MCF 10A (cell line): ENCODE data around the gene TOLLIP. TPM values are rescaled to one million over a fixed set of nuclear protein-coding genes. Genes with fewer than 3 reads are reported as not detected.

Source experiments
- BruUV-seq: library from RNA; stranded (reverse); fragments of 400-500 nt; replicated peaks from 2 replicates; lab custom pipeline; 2021; lab: Mats Ljungman, UMichigan
- CTCF ChIA-PET: fragments of 300-600 bp; sonication (Branson Sonifier 250); formaldehyde crosslinking; extraction: SDS; loops from one replicate; lab custom pipeline; 2021; ENCODE audit warnings: antibody characterized with exemption, inconsistent platforms; lab: Yijun Ruan, JAX
- POLR2A ChIA-PET: fragments of 300-600, 350-650 bp; sonication (Branson Sonifier 250); formaldehyde crosslinking; extraction: SDS; loops from one replicate; lab custom pipeline; 2020; ENCODE audit warnings: antibody characterized with exemption, inconsistent platforms; lab: Yijun Ruan, JAX
- DNase-seq: peaks from one replicate; pipeline ENCODE4 v3.0.0-alpha.2; 2018; ENCODE audit not compliant: unreplicated experiment
- H3K27ac Mint-ChIP-seq: one replicate; pipeline ENCODE4 v1.8.0; 2022; ENCODE audit warnings: mild to moderate bottlenecking, low read depth, mixed read lengths; ENCODE audit not compliant: unreplicated experiment
- H3K27me3 Mint-ChIP-seq: one replicate; pipeline ENCODE4 v1.8.0; 2022; ENCODE audit warnings: mixed read lengths; ENCODE audit not compliant: insufficient read depth, unreplicated experiment
- H3K36me3 Mint-ChIP-seq: one replicate; pipeline ENCODE4 v1.8.0; 2022; ENCODE audit warnings: mild to moderate bottlenecking, moderate library complexity, mixed read lengths; ENCODE audit not compliant: insufficient read depth, unreplicated experiment
- H3K4me1 Mint-ChIP-seq: one replicate; pipeline ENCODE4 v1.8.0; 2022; ENCODE audit warnings: mixed read lengths; ENCODE audit not compliant: insufficient read depth, unreplicated experiment
- H3K4me3 Mint-ChIP-seq: one replicate; pipeline ENCODE4 v1.8.0; 2022; ENCODE audit warnings: mild to moderate bottlenecking, moderate library complexity, mixed read lengths; ENCODE audit not compliant: unreplicated experiment
- H3K9me3 Mint-ChIP-seq: one replicate; pipeline ENCODE4 v1.8.0; 2022; ENCODE audit warnings: mixed read lengths; ENCODE audit not compliant: unreplicated experiment
- CTCF ChIP-seq: fragments of 200-600 bp; IDR thresholded peaks from one replicate; pipeline ENCODE4 v1.8.0; 2022; ENCODE audit warnings: antibody characterized with exemption, mild to moderate bottlenecking; ENCODE audit not compliant: unreplicated experiment
- intact Hi-C: fragments of 100-400 bp; cut with micrococcal nuclease; formaldehyde crosslinking; loops from 2 replicates; pipeline ENCODE4 v1.14.1; 2022
- microRNA-seq: library from miRNA; unstranded; fragments of <30 nt; microRNA quantifications from one replicate; pipeline ENCODE4 v1.2.0, GENCODE V29; 2022
- total RNA-seq: library from RNA; stranded (reverse); gene quantifications from 2 replicates; pipeline ENCODE4 v1.2.3, GENCODE V29; 2022

The TOLLIP gene
- total RNA-seq, 1 experiment from 2014 or later, result 58.8 TPM

- DNase-seq, result no peak
- POLR2A ChIA-PET, result interaction anchor here (0.6 to 0.7 kb wide), 2 partner anchors 33 to 151 kb away, joined by 3 read pairs; no protein-coding TSS in a partner anchor
- H3K27me3 Mint-ChIP-seq, result peaks cover 10% of the 10 kb centered on the region
- intact Hi-C loops, result no loop called here
- H3K9me3 Mint-ChIP-seq, result no peaks in the 10 kb centered on the region
- no peak overlapping the region for H3K4me3 Mint-ChIP-seq
- no TSS peak for BruUV-seq
- no peaks in the 10 kb centered on the region for H3K4me1 Mint-ChIP-seq
- no peaks in the 10 kb centered on the region for H3K36me3 Mint-ChIP-seq
- H3K27ac Mint-ChIP-seq, result no peak overlapping the region
- TF ChIP-seq CTCF, result no peak
- CTCF ChIA-PET, result no interaction called here
Measured at GRCh38 chr11:1224491-1225385, 84.7 kb downstream of the TOLLIP start.

Small RNA genes within 50 kb of the gene (microRNA-seq; reads per million reads assigned to microRNA genes)
- gene MIR6744, result not detected

Other genes with a start within 250 kb of the TOLLIP start
- 0.02 TPM in 2 replicates for gene MUC2, start 234.8 kb downstream of the TOLLIP start, total RNA-seq
- gene MUC5AC, start 151.7 kb downstream of the TOLLIP start, total RNA-seq, result not detected in 2 replicates
- not detected in 2 replicates for gene MUC5B, start 86.6 kb downstream of the TOLLIP start, total RNA-seq
- 0.34 and 0.44 TPM in 2 replicates for gene BRSK2, start 80.3 kb upstream of the TOLLIP start, total RNA-seq
- gene MOB2, start 177.1 kb upstream of the TOLLIP start, total RNA-seq, result 20.1 and 20.2 TPM in 2 replicates